Esophagus muscularis mucosa (tissue), 3 donors: ENCODE results near the gene NCF4.
A peak's percentile ranks its signal among the peaks of the same experiment; 100 is the strongest.

Experiments
- POLR2A ChIP-seq: fragments of 450-650 bp; IDR thresholded peaks from one replicate; pipeline ENCODE4 v1.6.1; 2017; ENCODE audit warnings: antibody characterized with exemption, moderate library complexity, mild to moderate bottlenecking, low read depth
- POLR2AphosphoS5 ChIP-seq, 2 donors: sonication (generic); formaldehyde crosslinking; IDR thresholded peaks; one replicate each; pipeline ENCODE4 v1.6.1; 2017; ENCODE audit warnings: antibody characterized with exemption in 2 of 2
- TF ChIP-seq, protein P1 (sequence below), 3 experiments: fragments of 200-600 bp in 2 of 3; fragments of 450-650 bp in 1 of 3; sonication (generic) in 2 of 3; IDR thresholded peaks; one replicate each; pipeline ENCODE4 v1.5.1; 2017 to 2019; ENCODE audit warnings: antibody characterized with exemption in 3 of 3, mild to moderate bottlenecking in 2 of 3, moderate library complexity in 1 of 3

DNA sequence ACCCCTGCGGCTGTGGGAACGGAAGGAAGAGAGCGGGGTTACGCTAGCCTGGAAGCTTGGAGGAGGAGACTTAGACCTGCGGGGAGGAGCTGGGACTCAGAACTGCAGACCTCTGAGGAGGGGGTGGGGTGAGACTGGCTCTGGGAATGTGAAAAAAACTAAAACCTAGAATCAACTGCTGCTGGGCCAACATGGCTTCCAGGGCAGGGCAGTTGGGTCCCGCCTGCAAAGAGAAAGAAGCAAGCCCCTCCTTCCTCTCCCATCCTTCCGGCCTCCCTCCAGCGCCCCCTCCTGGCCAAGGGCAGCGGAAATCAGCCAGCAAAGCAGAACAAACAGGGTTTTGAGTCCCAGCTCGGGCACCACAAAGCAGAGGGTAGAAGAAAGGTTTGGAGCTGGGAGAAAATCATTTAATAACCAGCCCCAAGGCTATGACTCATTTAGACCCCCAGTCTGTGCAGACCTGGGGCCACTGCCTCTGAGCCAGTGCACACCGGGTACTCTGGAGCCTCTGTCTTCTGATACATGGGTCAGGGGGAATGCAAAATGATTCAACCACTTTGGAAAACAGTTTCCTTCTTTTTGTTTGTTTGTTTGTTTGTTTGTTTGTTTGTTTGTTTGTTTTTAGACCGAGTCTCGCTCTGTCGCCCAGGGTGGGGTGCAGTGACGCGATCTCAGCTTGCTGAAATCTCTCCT, 7.3 kb upstream of the NCF4 start:
- TF ChIP-seq POLR2AphosphoS5 (IDR thresholded peaks at IDR 0.05) (no peak), POLR2A (no peak)
- TF ChIP-seq, protein P1, sequence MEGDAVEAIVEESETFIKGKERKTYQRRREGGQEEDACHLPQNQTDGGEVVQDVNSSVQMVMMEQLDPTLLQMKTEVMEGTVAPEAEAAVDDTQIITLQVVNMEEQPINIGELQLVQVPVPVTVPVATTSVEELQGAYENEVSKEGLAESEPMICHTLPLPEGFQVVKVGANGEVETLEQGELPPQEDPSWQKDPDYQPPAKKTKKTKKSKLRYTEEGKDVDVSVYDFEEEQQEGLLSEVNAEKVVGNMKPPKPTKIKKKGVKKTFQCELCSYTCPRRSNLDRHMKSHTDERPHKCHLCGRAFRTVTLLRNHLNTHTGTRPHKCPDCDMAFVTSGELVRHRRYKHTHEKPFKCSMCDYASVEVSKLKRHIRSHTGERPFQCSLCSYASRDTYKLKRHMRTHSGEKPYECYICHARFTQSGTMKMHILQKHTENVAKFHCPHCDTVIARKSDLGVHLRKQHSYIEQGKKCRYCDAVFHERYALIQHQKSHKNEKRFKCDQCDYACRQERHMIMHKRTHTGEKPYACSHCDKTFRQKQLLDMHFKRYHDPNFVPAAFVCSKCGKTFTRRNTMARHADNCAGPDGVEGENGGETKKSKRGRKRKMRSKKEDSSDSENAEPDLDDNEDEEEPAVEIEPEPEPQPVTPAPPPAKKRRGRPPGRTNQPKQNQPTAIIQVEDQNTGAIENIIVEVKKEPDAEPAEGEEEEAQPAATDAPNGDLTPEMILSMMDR (IDR thresholded peaks at IDR 0.05): peak; percentile 23 to 52 (median 36)
